HUES64 (cell line): Measurements from ENCODE around the gene FANCG.

Source experiments
- H3K27ac ChIP-seq: 2 replicates; pipeline ENCODE4 v1.7.0; 2013; ENCODE audit warnings: low read depth, low read length, inconsistent platforms
- H3K27me3 ChIP-seq: 2 replicates; pipeline ENCODE4 v1.6.1; 2013; ENCODE audit warnings: mild to moderate bottlenecking, low read length; ENCODE audit not compliant: insufficient read depth
- H3K36me3 ChIP-seq: 2 replicates; pipeline ENCODE4 v1.6.1; 2013; ENCODE audit warnings: mild to moderate bottlenecking, low read length; ENCODE audit not compliant: insufficient read depth
- H3K4me1 ChIP-seq: 2 replicates; pipeline ENCODE4 v1.6.1; 2013; ENCODE audit warnings: mild to moderate bottlenecking, low read length, moderate library complexity; ENCODE audit not compliant: insufficient read depth
- H3K4me3 ChIP-seq: 2 replicates; pipeline ENCODE4 v1.5.1; 2013; ENCODE audit warnings: mild to moderate bottlenecking, low read length, moderate library complexity
- H3K9ac ChIP-seq: 2 replicates; pipeline ENCODE4 v1.6.1; 2013; ENCODE audit warnings: mild to moderate bottlenecking, low read depth, low read length
- H3K9me3 ChIP-seq: 2 replicates; pipeline ENCODE4 v1.6.1; 2013; ENCODE audit warnings: low read depth, low read length; ENCODE audit not compliant: insufficient read depth
- WGBS: fragments of 150-250, 120-280 bp; methylation state at CpG from one replicate; pipeline ENCODE4 v1.1.7; 2013; ENCODE audit warnings: missing lambda C conversion rate; 5-methylcytosine and 5-hydroxymethylcytosine counted together

FANCG gene

DNA sequence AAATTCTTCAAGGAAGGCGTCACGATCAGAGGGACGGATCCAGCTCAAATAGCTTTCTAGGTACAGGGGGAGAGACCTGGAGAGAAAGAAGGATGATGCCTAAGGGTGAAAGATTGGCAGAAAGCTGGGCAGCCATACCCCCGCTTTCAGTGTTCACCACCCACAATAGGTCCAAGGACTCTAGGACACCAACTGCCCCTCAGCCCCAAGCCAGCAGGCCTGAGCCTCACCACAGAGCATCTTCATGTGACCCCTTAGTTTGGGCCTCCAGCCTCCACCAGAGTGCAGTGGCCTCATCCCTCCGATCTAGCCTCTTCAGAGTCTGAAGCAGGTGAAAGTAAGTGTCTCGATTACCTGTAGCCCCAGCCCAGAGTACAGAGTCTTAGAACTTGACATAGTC, 5.6 kb downstream of the FANCG start:
- H3K36me3 ChIP-seq, result peaks cover 59% of the 10 kb centered on the region
- H3K4me1 ChIP-seq, result peaks cover 21% of the 10 kb centered on the region
- no peaks in the 10 kb centered on the region for H3K27me3 ChIP-seq

GRCh38 chr9:35073279-35073612, 6.5 kb downstream of the FANCG start:
- H3K4me1 ChIP-seq, result peaks cover 15% of the 10 kb centered on the region
- H3K4me3 ChIP-seq, result peak overlapping the region; percentile 29
- H3K36me3 ChIP-seq, result peaks cover 68% of the 10 kb centered on the region
- WGBS, result no CpG with 5 or more reads among the region's 2 CpGs
- H3K27me3 ChIP-seq, result no peaks in the 10 kb centered on the region
- H3K9me3 ChIP-seq, result no peaks in the 10 kb centered on the region
- peak overlapping the region; percentile 62 for H3K27ac ChIP-seq
- H3K9ac ChIP-seq, result peak overlapping the region; percentile 49

More for the DNA sequence above, 5.6 kb downstream of the FANCG start:
- H3K9me3 ChIP-seq, result no peaks in the 10 kb centered on the region
- 95% methylated on average over 6 of the region's 6 CpGs for WGBS
- H3K4me3 ChIP-seq, result no peak overlapping the region
- no peak overlapping the region for H3K27ac ChIP-seq
- no peak overlapping the region for H3K9ac ChIP-seq

- Histone ChIP-seq H3K4me1 (peaks cover 15% of the 10 kb centered on the region), H3K27me3 (no peaks in the 10 kb centered on the region), H3K4me3 (peak within 1 kb of the TSS; percentile 94), H3K9me3 (no peaks in the 10 kb centered on the region), H3K27ac (peak within 1 kb of the TSS; percentile 100), H3K36me3 (peaks cover 69% of the 10 kb centered on the region), H3K9ac (peak within 1 kb of the TSS; percentile 96)
- 6% methylated on average over 54 of the region's 54 CpGs for WGBS
These were observed 7.1 kb downstream of the FANCG start, which contains the start of gene VCP for GRCh38 chr9:35072461-35073278. VCP (minus strand) TSS chr9:35072625; CDS start chr9:35072353, 272 bp downstream.

DNA sequence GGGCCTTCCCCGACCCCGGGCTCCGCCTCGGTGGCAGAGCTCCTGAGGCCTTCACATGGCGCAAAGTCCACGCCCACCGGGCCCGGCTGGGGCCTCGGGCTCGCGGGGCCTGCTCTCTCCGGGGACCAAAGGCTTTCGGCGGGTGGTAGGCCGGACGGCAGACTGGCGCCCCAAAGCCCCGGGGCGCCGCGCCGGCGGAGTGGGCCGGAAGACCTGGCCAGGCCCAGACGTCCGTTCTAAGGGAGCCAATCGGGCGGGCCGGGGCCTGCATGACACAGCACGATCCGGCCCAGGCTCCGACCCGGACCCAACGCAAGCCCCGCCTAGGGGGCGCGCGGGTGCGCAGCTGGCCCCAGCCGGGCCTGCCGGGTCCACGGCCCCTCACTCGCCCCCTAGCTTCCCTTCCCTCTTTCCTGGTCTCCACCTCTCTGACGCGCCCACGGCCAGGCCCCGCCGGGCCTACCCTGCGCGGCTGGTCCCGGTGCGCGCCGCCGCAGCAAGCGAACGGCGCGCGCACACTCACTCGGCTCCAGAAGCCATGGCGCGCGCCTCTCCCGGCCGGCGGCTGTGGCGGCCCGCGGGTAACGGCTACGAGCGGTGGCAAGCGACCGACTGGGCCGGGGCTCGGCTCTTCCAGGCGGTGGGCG, 7.8 kb downstream of the FANCG start:
- peaks cover 69% of the 10 kb centered on the region for H3K36me3 ChIP-seq
- peaks cover 15% of the 10 kb centered on the region for H3K4me1 ChIP-seq
- peak overlapping the region; percentile 100 for H3K27ac ChIP-seq
- no peaks in the 10 kb centered on the region for H3K9me3 ChIP-seq
- H3K27me3 ChIP-seq, result no peaks in the 10 kb centered on the region
- under 1% methylated on average over 79 of the region's 79 CpGs for WGBS
- peak overlapping the region; percentile 96 for H3K9ac ChIP-seq
- peak overlapping the region; percentile 94 for H3K4me3 ChIP-seq

- WGBS, result 1% methylated on average over 19 of the region's 20 CpGs
- H3K4me3 ChIP-seq, result peak overlapping the region; percentile 94
- H3K27ac ChIP-seq, result peak overlapping the region; percentile 100
- peak overlapping the region; percentile 96 for H3K9ac ChIP-seq
- H3K27me3 ChIP-seq, result no peaks in the 10 kb centered on the region
- peaks cover 69% of the 10 kb centered on the region for H3K36me3 ChIP-seq
- peaks cover 15% of the 10 kb centered on the region for H3K4me1 ChIP-seq
- no peaks in the 10 kb centered on the region for H3K9me3 ChIP-seq
These were observed 8.6 kb downstream of the FANCG start for GRCh38 chr9:35070823-35071813.

- peak overlapping the region; percentile 18; the same call in 1 of the 2 replicates for H3K4me3 ChIP-seq
- WGBS, result 89% methylated on average over 4 of the region's 4 CpGs
- no peaks in the 10 kb centered on the region for H3K9me3 ChIP-seq
- H3K4me1 ChIP-seq, result peaks cover 15% of the 10 kb centered on the region
- no peaks in the 10 kb centered on the region for H3K27me3 ChIP-seq
- H3K27ac ChIP-seq, result no peak overlapping the region
- peaks cover 69% of the 10 kb centered on the region for H3K36me3 ChIP-seq
- peak overlapping the region; percentile 5; the same call in 1 of the 2 replicates for H3K9ac ChIP-seq
These were observed 10.7 kb downstream of the FANCG start for GRCh38 chr9:35069020-35069419.

GRCh38 chr9:35067056-35067455, 12.7 kb downstream of the FANCG start:
- H3K4me1 ChIP-seq, result peaks cover 15% of the 10 kb centered on the region
- no peak overlapping the region for H3K27ac ChIP-seq
- peaks cover 80% of the 10 kb centered on the region for H3K36me3 ChIP-seq
- no peak overlapping the region for H3K9ac ChIP-seq
- no peak overlapping the region for H3K4me3 ChIP-seq
- WGBS, result 93% methylated on average over 1 of the region's 1 CpG
- no peaks in the 10 kb centered on the region for H3K27me3 ChIP-seq
- H3K9me3 ChIP-seq, result no peaks in the 10 kb centered on the region

GRCh38 chr9:35060548-35061207, 19.1 kb downstream of the FANCG start:
- Histone ChIP-seq H3K4me1 (no peaks in the 10 kb centered on the region), H3K4me3 (no peak overlapping the region), H3K9ac (no peak overlapping the region), H3K36me3 (peaks cover 100% of the 10 kb centered on the region), H3K27me3 (no peaks in the 10 kb centered on the region), H3K27ac (no peak overlapping the region), H3K9me3 (no peaks in the 10 kb centered on the region)
- 95% methylated on average over 11 of the region's 11 CpGs for WGBS

GRCh38 chr9:35059438-35059837, 20.3 kb downstream of the FANCG start:
- H3K9me3 ChIP-seq, result no peaks in the 10 kb centered on the region
- H3K4me3 ChIP-seq, result no peak overlapping the region
- 98% methylated on average over 10 of the region's 10 CpGs for WGBS
- no peaks in the 10 kb centered on the region for H3K27me3 ChIP-seq
- H3K9ac ChIP-seq, result no peak overlapping the region
- H3K4me1 ChIP-seq, result no peaks in the 10 kb centered on the region
- no peak overlapping the region for H3K27ac ChIP-seq
- H3K36me3 ChIP-seq, result peaks cover 98% of the 10 kb centered on the region

- Histone ChIP-seq H3K9ac (no peak overlapping the region), H3K27me3 (no peaks in the 10 kb centered on the region), H3K4me1 (no peaks in the 10 kb centered on the region), H3K27ac (no peak overlapping the region), H3K36me3 (peaks cover 86% of the 10 kb centered on the region), H3K9me3 (no peaks in the 10 kb centered on the region), H3K4me3 (no peak overlapping the region)
- 97% methylated on average over 8 of the region's 8 CpGs for WGBS
These were observed 22.5 kb downstream of the FANCG start for GRCh38 chr9:35057271-35057620.
